Vagina (tissue), 2 donors: ENCODE measurements around the gene SHISAL2A. TPM values are rescaled to one million over a fixed set of nuclear protein-coding genes. Genes with fewer than 3 reads are reported as not detected.

Experiments
- DNase-seq, 2 donors: peaks; one replicate each; pipeline ENCODE4 v3.0.0-alpha.2; 2017; ENCODE audit errors: extremely low spot score in 2 of 2
- H3K27ac ChIP-seq: fragments of 200-600 bp; sonication (generic); one replicate; pipeline ENCODE4 v1.5.1; 2019
- H3K27me3 ChIP-seq: fragments of 200-600 bp; sonication (generic); one replicate; pipeline ENCODE4 v1.5.1; 2019
- H3K36me3 ChIP-seq, 2 donors: fragments of 200-600 bp; sonication (generic); one replicate each; pipeline ENCODE4 v1.5.1; 2017 to 2019
- H3K4me1 ChIP-seq: fragments of 200-600 bp; sonication (generic); one replicate; pipeline ENCODE4 v1.5.1; 2019
- H3K4me3 ChIP-seq, 2 donors: fragments of 200-600 bp; sonication (generic); 1 replicate in 1 of 2; 2 replicates in 1 of 2; pipeline ENCODE4 v1.5.1; 2016 to 2019
- H3K9me3 ChIP-seq: fragments of 200-600 bp; sonication (generic); one replicate; pipeline ENCODE4 v1.5.1; 2019
- intact Hi-C: fragments of 100-400 bp; cut with DNase I; formaldehyde crosslinking; loops from one replicate; pipeline ENCODE4 v1.15.1; 2023
- total RNA-seq: library from RNA; depleted of rRNA; stranded (reverse); fragments of >200 nt; gene quantifications from one replicate; pipeline ENCODE4 v1.2.3, GENCODE V29; 2016
- TF ChIP-seq, protein P1 (sequence below), 3 experiments: fragments of 450-650 bp in 2 of 3; fragments of 200-600 bp in 1 of 3; sonication (generic) in 1 of 3; IDR thresholded peaks; one replicate each; pipeline ENCODE4 v1.5.1; 2017 to 2019; ENCODE audit warnings: antibody characterized with exemption in 3 of 3, mild to moderate bottlenecking in 2 of 3, moderate library complexity in 2 of 3

The SHISAL2A gene
- total RNA-seq, 1 donor from 2014 or later = 3.2 TPM

DNA sequence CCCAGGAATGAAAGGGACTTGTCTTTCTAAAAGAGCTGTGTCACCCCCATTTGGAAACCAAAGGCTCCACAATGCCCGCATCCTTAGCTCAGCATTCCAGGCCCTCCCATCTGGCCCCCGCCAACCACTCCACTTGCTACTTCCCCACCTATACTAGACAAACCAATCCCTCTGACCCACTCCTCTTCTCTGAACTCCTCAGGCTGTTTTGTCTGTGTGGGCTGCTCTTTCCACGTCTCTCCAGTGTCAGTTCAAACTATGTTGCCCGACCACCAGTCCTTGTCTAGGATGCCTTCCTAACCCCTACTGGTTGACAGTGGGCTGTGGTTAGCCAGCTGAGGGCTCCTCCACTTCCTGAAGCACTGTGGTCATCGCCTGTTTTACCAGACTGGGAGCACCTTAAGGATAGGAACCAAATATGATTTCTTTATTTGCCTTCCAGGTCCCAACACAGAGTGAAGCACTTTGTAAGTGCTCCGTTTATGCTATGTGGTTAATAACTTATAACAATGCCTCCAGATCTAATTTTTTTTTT, 73.2 kb downstream of the SHISAL2A start:
- no peak for DNase-seq
- H3K4me1 ChIP-seq = peaks cover 7% of the 10 kb centered on the region
- intact Hi-C loops = no loop called here

More for the DNA sequence above, 73.2 kb downstream of the SHISAL2A start:
- Histone ChIP-seq H3K27ac (no peak overlapping the region), H3K9me3 (no peaks in the 10 kb centered on the region), H3K4me3 (no peak overlapping the region), H3K27me3 (no peaks in the 10 kb centered on the region), H3K36me3 (no peaks in the 10 kb centered on the region)
- TF ChIP-seq, protein P1, sequence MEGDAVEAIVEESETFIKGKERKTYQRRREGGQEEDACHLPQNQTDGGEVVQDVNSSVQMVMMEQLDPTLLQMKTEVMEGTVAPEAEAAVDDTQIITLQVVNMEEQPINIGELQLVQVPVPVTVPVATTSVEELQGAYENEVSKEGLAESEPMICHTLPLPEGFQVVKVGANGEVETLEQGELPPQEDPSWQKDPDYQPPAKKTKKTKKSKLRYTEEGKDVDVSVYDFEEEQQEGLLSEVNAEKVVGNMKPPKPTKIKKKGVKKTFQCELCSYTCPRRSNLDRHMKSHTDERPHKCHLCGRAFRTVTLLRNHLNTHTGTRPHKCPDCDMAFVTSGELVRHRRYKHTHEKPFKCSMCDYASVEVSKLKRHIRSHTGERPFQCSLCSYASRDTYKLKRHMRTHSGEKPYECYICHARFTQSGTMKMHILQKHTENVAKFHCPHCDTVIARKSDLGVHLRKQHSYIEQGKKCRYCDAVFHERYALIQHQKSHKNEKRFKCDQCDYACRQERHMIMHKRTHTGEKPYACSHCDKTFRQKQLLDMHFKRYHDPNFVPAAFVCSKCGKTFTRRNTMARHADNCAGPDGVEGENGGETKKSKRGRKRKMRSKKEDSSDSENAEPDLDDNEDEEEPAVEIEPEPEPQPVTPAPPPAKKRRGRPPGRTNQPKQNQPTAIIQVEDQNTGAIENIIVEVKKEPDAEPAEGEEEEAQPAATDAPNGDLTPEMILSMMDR (IDR thresholded peaks at IDR 0.05) = no peak

Other genes with a start within 250 kb of the SHISAL2A start
- 1.7 TPM for gene ORC1, start 228.7 kb upstream of the SHISAL2A start, total RNA-seq
- 17.7 TPM for gene PRPF38A, start 228.6 kb upstream of the SHISAL2A start, total RNA-seq
- gene TUT4, start 80.1 kb upstream of the SHISAL2A start, total RNA-seq = 78.1 TPM
- 9.8 TPM for gene GPX7, start 30.8 kb upstream of the SHISAL2A start, total RNA-seq
- gene COA7, start 65.2 kb downstream of the SHISAL2A start, total RNA-seq = 9.8 TPM
- gene ZYG11B, start 93.3 kb downstream of the SHISAL2A start, total RNA-seq = 30.4 TPM
- gene ZYG11A, start 209.6 kb downstream of the SHISAL2A start, total RNA-seq = 0.74 TPM